ENCODE data around the gene SDK1.

DNA sequence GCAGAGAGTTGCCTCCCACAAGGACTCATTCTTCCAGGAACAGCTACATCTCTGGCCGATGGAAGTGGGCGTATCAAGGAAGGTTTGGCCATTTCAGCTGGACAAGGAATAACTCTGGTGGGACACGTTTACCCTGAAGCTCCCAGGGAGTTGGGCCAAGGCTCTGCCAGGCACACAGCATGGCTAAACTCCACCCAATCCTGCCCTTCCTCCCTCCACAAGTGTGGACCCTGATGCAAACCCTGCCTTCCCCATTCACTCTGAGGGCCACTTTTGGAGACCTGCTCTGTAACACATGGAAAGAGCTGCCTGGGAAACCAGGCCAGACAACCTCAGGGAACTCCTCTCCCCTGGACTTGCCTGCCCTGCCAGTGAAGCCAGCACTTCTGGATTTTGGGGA is 973.2 kb downstream of the SDK1 start:
- TF ChIP-seq, protein P1, sequence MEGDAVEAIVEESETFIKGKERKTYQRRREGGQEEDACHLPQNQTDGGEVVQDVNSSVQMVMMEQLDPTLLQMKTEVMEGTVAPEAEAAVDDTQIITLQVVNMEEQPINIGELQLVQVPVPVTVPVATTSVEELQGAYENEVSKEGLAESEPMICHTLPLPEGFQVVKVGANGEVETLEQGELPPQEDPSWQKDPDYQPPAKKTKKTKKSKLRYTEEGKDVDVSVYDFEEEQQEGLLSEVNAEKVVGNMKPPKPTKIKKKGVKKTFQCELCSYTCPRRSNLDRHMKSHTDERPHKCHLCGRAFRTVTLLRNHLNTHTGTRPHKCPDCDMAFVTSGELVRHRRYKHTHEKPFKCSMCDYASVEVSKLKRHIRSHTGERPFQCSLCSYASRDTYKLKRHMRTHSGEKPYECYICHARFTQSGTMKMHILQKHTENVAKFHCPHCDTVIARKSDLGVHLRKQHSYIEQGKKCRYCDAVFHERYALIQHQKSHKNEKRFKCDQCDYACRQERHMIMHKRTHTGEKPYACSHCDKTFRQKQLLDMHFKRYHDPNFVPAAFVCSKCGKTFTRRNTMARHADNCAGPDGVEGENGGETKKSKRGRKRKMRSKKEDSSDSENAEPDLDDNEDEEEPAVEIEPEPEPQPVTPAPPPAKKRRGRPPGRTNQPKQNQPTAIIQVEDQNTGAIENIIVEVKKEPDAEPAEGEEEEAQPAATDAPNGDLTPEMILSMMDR (IDR thresholded peaks at IDR 0.05; ENCODE audit: low read depth, low read length, poor library complexity, severe bottlenecking) = no peak
- TF ChIP-seq EZH2phosphoT487 (IDR thresholded peaks at IDR 0.05; ENCODE audit: borderline replicate concordance, low read length) = no peak

All from DOHH2 (cell line).